ES-I3 (cell line): Measurements from ENCODE around the gene COL11A1.
A peak's percentile ranks its signal among the peaks of the same experiment; 100 is the strongest.
"Not testable (repeated sequence)": the region's sequence is repeated elsewhere in the genome, so short reads cannot be mapped to it uniquely, and the experiment has no call there.

Experiments used
- H3K36me3 ChIP-seq: 2 replicates; pipeline ENCODE4 v1.6.1; 2013; ENCODE audit warnings: mild to moderate bottlenecking, low read length, control low read depth, moderate library complexity; ENCODE audit not compliant: insufficient read depth
- H3K4me1 ChIP-seq: 2 replicates; pipeline ENCODE4 v1.6.1; 2013; ENCODE audit warnings: mild to moderate bottlenecking, control low read depth, low read length; ENCODE audit not compliant: insufficient read depth
- H3K9ac ChIP-seq: 2 replicates; pipeline ENCODE4 v1.6.1; 2013; ENCODE audit warnings: low read depth, mild to moderate bottlenecking, low read length, moderate library complexity
- H3K9me3 ChIP-seq: 2 replicates; pipeline ENCODE4 v1.6.1; 2013; ENCODE audit warnings: mild to moderate bottlenecking, low read length, moderate library complexity; ENCODE audit not compliant: control insufficient read depth, insufficient read depth

The COL11A1 gene

GRCh38 chr1:103108376-103109150, at the start of gene COL11A1:
TSS of gene COL11A1 (minus strand) at chr1:103108522. CDS start at chr1:103108178, 344 bp downstream.
- no peaks in the 10 kb centered on the region for H3K9me3 ChIP-seq
- H3K4me1 ChIP-seq: no peaks in the 10 kb centered on the region; the same call in none of the 2 replicates
- peak within 1 kb of the TSS; percentile 98 for H3K9ac ChIP-seq
- H3K36me3 ChIP-seq: no peaks in the 10 kb centered on the region

GRCh38 chr1:103156966-103157365, 48.6 kb upstream of the COL11A1 start:
- no peaks in the 10 kb centered on the region for H3K36me3 ChIP-seq
- H3K4me1 ChIP-seq: no peaks in the 10 kb centered on the region
- no peaks in the 10 kb centered on the region for H3K9me3 ChIP-seq
- no peak overlapping the region for H3K9ac ChIP-seq

GRCh38 chr1:103146166-103146565, 37.8 kb upstream of the COL11A1 start:
- Histone ChIP-seq H3K36me3 (no peaks in the 10 kb centered on the region), H3K9me3 (no peaks in the 10 kb centered on the region), H3K4me1 (no peaks in the 10 kb centered on the region), H3K9ac (no peak overlapping the region)

- no peak overlapping the region for H3K9ac ChIP-seq
- no peaks in the 10 kb centered on the region for H3K4me1 ChIP-seq
- no peaks in the 10 kb centered on the region for H3K9me3 ChIP-seq
- H3K36me3 ChIP-seq: no peaks in the 10 kb centered on the region
Measured at GRCh38 chr1:103145449-103145848, 37.1 kb upstream of the COL11A1 start.

- Histone ChIP-seq H3K9ac (no peak overlapping the region), H3K4me1 (no peaks in the 10 kb centered on the region), H3K9me3 (no peaks in the 10 kb centered on the region), H3K36me3 (no peaks in the 10 kb centered on the region)
Measured at GRCh38 chr1:103144681-103145080, 36.4 kb upstream of the COL11A1 start.

- no peak overlapping the region for H3K9ac ChIP-seq
- H3K36me3 ChIP-seq: no peaks in the 10 kb centered on the region
- peaks cover 3% of the 10 kb centered on the region; the same call in 1 of the 2 replicates for H3K4me1 ChIP-seq
- H3K9me3 ChIP-seq: no peaks in the 10 kb centered on the region
Measured at GRCh38 chr1:103142461-103142860, 34.1 kb upstream of the COL11A1 start.

- Histone ChIP-seq H3K9me3 (no peaks in the 10 kb centered on the region), H3K4me1 (no peaks in the 10 kb centered on the region), H3K9ac (no peak overlapping the region), H3K36me3 (no peaks in the 10 kb centered on the region)
Measured at GRCh38 chr1:103129796-103130195, 21.5 kb upstream of the COL11A1 start.

GRCh38 chr1:103129255-103129654, 20.9 kb upstream of the COL11A1 start:
- Histone ChIP-seq H3K9ac (no peak overlapping the region), H3K4me1 (no peaks in the 10 kb centered on the region), H3K36me3 (no peaks in the 10 kb centered on the region), H3K9me3 (no peaks in the 10 kb centered on the region)

- not testable (repeated sequence) for H3K9ac ChIP-seq, H3K9me3 ChIP-seq, H3K36me3 ChIP-seq, H3K4me1 ChIP-seq
Measured at GRCh38 chr1:103128256-103128655, 19.9 kb upstream of the COL11A1 start.

- Histone ChIP-seq H3K4me1 (no peaks in the 10 kb centered on the region), H3K9me3 (no peaks in the 10 kb centered on the region; the same call in 1 of the 2 replicates), H3K9ac (no peak overlapping the region), H3K36me3 (no peaks in the 10 kb centered on the region)
Measured at GRCh38 chr1:103125219-103125618, 16.9 kb upstream of the COL11A1 start.

GRCh38 chr1:103122983-103123720, 14.8 kb upstream of the COL11A1 start:
- no peaks in the 10 kb centered on the region for H3K36me3 ChIP-seq
- H3K9me3 ChIP-seq: no peaks in the 10 kb centered on the region; the same call in 1 of the 2 replicates
- no peaks in the 10 kb centered on the region for H3K4me1 ChIP-seq
- H3K9ac ChIP-seq: no peak overlapping the region

GRCh38 chr1:103120981-103121380, 12.7 kb upstream of the COL11A1 start:
- Histone ChIP-seq H3K4me1 (no peaks in the 10 kb centered on the region), H3K9me3 (no peaks in the 10 kb centered on the region; the same call in 1 of the 2 replicates), H3K9ac (no peak overlapping the region), H3K36me3 (no peaks in the 10 kb centered on the region)

GRCh38 chr1:103112546-103112945, 4.2 kb upstream of the COL11A1 start:
- Histone ChIP-seq H3K9ac (no peak overlapping the region), H3K4me1 (no peaks in the 10 kb centered on the region; the same call in none of the 2 replicates), H3K36me3 (no peaks in the 10 kb centered on the region), H3K9me3 (no peaks in the 10 kb centered on the region)

- H3K36me3 ChIP-seq: no peaks in the 10 kb centered on the region
- no peaks in the 10 kb centered on the region for H3K9me3 ChIP-seq
- H3K4me1 ChIP-seq: no peaks in the 10 kb centered on the region; the same call in none of the 2 replicates
- H3K9ac ChIP-seq: no peak overlapping the region
Measured at GRCh38 chr1:103111926-103112325, 3.6 kb upstream of the COL11A1 start.

GRCh38 chr1:103110701-103111100, 2.4 kb upstream of the COL11A1 start:
- Histone ChIP-seq H3K4me1 (no peaks in the 10 kb centered on the region; the same call in none of the 2 replicates), H3K9me3 (no peaks in the 10 kb centered on the region), H3K9ac (no peak overlapping the region), H3K36me3 (no peaks in the 10 kb centered on the region)
